GM12892 (cell line): ENCODE results near the gene MICAL3.

Experiments used
- POLR2A ChIP-seq: IDR thresholded peaks from 2 replicates; pipeline ENCODE4 v1.6.1; 2011; ENCODE audit warnings: low read depth, low read length, control low read depth
- TAF1 ChIP-seq: IDR thresholded peaks from 2 replicates; pipeline ENCODE4 v1.6.1; 2011; ENCODE audit warnings: low read depth, mild to moderate bottlenecking, control low read depth, low read length, borderline replicate concordance

- TF ChIP-seq POLR2A (no peak), TAF1 (no peak)
Observed at GRCh38 chr22:17898375-17898774, 126.0 kb downstream of the MICAL3 start.
